Suppressor macrophage treated with lipopolysaccharide for 4 hours (primary cell): ENCODE data around the gene UHMK1.
A peak's percentile ranks its signal among the peaks of the same experiment; 100 is the strongest.

ENCODE experiments used
- DNase-seq: peaks from one replicate; pipeline ENCODE4 v3.0.0-alpha.2; 2020

Gene UHMK1

GRCh38 chr1:162530307-162530987 is 32.8 kb downstream of the UHMK1 start:
- peak; percentile 59 for DNase-seq

- DNase-seq: no peak
Observed at GRCh38 chr1:162530988-162531319, 33.3 kb downstream of the UHMK1 start.

- DNase-seq: no peak
Observed at GRCh38 chr1:162535501-162535900, 37.9 kb downstream of the UHMK1 start.

- DNase-seq: no peak
Observed at GRCh38 chr1:162536511-162536910, 38.9 kb downstream of the UHMK1 start.

DNA sequence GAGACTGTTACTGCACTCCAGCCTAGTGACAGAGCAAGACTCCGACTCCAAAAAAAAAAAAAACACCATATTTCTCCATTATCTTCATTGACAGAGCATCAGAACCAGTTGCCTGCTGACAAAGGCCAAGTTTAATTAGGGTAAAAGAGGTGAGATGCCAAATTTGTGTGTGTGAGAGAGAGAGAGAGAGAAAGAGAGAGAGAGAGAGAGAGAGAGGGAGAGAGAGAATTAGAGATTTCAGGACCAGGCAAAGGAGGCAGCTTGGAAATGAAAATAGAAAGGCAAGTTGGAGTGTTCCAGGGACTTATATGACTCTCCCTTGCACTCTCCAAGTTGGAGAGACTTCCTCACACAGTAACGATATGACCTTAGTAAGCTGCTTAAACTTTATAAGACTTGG is 39.6 kb downstream of the UHMK1 start:
- DNase-seq: no peak

DNA sequence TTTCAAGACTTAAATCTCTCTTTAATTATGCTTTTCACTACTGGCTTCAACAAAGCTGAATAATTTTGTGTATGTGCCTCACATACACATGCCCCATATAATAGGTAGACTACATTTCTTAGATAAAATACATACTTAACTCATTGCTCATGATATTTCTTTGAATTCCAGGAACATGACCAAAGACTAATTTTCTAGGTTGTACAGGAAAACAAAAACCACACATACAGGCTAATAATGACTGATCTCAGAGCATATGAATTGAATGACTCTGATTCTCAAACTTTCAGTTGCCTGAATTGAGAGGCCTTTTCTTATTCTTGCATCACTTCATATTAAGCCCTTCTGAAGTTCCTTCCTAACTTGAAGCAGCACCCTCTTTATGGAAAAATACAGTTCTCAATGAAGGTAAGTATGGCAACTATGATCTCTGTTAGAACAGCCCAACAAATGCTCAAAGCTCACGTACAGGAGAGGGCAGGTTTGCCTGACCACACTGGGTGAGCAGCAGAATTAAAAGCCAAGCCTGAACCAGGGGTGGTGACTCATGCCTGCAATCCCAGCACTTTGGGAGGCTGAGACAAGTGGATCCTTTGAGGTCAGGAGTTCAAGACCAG is 41.3 kb downstream of the UHMK1 start:
- no peak for DNase-seq

- DNase-seq: no peak
Observed at GRCh38 chr1:162541619-162542141, 44.1 kb downstream of the UHMK1 start.

- no peak for DNase-seq
Observed at GRCh38 chr1:162543228-162543627, 45.6 kb downstream of the UHMK1 start.

DNA sequence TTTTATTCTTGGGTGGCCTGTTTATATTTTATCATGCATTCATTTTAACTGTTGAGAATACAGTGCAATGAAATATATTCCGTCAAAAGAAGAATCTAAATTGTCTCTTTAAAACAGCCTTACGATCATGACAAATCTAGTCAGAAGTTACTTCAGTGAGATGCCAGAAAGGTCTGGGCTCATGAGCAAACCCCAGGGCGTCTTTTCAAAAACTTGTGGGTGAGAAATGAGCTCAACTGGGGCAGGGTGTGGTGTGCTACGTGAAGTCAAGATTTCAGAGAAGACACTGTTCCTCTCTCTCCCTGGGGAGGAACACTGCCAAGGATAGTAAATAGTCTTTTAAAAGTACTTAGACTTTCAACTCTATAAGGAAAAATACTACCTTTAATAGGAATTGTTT is 50.6 kb downstream of the UHMK1 start:
- no peak for DNase-seq

DNA sequence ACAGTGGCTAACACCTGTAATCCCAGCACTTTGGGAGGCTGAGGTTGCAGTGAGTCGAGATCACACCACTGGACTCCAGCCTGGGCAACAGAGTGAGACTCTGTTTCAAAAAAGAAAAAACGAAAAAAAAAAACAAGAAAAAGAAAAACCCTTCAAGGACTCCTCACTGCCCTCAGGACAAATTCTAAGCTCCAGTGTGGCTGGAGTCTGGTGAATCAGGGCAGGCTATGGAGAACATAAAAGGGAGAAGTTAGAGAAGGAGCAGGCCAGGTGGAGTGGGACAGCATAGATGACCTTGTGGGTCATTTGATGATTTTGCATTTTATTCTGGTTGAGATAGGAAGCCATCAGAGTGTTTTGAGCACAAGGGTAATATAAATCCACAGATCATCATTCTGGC is 51.4 kb downstream of the UHMK1 start:
- DNase-seq: no peak

DNA sequence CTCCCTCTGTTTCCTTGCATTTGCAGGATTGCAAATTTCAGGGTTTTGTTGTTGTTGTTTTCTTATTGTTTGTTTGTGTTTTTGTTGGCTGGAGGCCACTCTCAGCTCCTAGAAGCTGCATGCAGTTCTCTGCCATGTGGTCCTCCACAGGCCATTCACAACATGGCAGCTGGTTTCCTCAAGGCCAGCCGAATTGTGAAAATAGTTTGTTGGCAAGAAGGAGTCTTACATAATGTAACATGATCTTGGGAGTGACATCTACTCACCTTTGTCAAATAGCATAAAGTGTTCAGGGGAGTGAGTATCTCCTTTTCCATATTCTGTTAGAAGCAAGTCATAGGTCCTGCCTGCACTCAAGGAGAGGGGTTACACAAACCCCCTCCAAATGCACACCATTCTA is 53.3 kb downstream of the UHMK1 start:
- DNase-seq: no peak

DNA sequence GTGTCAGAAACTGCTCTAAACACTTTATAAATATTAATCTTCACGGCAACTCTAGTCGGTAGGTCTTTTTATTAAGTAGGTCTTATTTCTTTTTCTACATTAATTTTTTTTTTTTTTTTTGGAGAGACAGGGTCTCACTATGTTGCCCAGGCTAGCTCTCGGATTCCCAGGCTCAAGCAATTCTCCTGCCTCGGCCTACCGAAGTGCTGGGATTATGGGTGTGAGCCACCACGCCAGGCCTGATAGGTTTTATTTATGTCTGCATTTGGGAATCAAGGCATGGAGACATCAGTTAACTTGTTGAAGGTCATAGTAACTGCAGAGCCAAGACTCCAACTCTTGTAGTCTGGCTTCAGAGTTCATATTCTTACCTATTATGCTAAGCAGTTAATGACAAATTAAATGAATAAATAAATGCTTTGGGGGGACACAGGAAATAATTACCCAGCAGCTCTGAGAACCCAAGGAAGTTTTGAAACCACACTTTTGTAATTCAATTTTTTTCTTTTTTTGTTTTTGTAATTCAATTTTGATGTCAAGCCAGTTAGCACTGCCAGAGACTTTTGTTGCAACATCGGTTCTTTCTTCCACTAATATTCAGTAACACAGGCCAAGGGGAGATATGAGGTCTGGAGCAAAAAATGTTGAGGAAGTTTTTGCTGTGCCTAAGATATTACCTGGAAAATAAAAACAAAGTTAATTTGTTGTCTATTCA is 54.5 kb downstream of the UHMK1 start:
- DNase-seq: no peak

GRCh38 chr1:162552684-162553252 is 55.1 kb downstream of the UHMK1 start:
- no peak for DNase-seq

- DNase-seq: peak; percentile 4
Observed at GRCh38 chr1:162554258-162554657, 56.6 kb downstream of the UHMK1 start.

DNA sequence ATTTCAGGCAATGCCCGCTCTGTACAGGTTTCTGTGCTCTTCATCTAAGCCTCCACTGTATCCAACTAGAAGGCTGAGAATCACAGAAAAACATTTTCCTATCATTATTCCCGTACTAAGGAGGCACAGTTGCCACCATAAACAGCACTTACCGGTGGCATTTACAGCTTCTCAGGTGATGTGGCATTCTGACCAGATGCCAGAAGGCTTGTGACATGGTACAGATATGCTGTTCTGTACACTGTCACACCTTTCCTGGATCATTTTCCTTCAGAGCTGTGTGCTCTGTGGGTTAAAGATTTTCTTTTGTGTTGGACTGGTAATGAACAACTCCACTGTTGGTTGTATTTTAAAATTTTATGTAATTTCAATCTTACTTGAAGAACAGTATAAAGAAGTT is 59.9 kb downstream of the UHMK1 start:
- no peak for DNase-seq

DNA sequence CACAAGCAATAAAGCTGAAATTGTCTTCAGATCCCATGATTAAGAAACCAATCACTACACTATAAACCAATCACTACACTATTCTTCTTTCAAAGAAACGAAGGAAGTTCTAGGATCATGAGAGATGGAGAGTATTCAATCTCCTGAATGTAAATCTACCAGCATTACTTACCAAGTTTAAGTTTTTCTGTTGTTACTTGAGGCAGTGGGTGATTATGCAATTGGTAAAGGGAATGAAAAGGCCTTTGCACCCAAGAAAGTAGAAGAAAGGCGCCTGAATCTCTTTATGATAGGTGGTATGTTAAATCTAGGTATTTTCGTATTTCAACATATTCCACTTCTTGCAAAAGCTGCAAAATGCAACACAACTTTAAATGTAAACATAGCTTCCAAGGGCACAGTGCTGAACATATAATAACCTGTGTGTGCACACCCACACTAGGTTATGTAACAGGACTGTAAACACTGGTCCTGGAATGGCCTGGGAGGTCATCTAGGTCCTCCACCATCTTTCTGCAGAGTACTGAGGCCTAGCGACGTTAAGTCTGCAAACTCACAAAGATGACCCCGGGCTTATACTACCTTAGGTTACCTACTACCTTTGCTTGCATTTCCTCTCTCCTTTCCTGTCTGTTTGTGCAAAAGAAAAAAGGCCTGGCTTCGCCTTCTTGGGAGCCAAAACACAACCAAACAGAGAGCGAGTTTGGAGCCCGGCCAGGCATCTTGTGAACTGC is 62.9 kb downstream of the UHMK1 start:
- DNase-seq: no peak

DNA sequence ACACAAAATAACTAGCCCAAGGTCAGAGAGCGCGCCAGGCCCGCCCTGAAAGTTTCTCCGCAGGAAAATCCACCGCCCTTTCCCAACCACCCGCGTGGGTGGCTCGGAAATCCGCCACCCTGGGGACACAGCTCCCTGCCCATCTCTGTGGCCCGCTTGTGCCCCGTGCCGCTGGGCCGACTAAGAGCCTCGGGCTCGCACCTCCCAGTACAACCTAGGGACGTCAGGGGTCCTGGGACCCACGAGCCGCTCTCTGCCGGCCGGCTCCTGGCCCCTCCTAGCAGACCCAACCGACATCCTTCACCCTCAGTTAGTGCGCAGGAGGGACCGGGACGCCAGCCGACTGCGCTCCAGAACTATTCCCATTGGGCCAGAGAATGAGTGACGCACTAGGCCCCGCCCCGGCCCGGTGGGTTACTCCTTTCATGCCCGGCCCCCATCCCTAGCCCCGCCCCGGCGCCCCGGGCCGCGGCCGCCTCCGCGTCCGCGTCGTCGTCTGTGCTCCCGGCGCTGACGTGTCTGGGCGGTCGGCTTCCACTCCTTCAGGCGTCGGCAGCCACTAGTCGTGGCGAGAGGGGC is 63.5 kb downstream of the UHMK1 start:
- DNase-seq: peak; percentile 99

GRCh38 chr1:162561616-162562469 is 64.2 kb downstream of the UHMK1 start, which contains the start of gene UAP1:
Gene UAP1 (plus strand): TSS chr1:162561722. CDS start chr1:162566069, 4,347 bp downstream.
- DNase-seq: peak; percentile 1

DNA sequence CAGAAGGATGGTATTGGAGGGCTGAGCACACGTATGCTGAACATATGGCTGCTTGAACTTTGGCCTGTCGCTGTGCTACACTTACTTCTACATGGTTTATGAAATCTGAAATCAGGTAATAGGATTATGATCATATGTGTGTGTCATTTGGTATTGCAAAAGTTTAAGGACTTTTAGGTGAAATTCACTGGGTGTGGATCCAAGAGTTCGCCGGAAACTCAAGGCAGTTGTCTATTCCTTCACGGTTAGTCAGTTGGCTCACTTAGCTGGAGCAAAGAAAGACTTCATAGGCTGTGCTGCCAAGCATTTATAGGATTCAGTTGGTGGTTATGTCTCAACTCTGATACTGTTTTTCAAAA is 64.8 kb downstream of the UHMK1 start:
- peak; percentile 8 for DNase-seq

DNA sequence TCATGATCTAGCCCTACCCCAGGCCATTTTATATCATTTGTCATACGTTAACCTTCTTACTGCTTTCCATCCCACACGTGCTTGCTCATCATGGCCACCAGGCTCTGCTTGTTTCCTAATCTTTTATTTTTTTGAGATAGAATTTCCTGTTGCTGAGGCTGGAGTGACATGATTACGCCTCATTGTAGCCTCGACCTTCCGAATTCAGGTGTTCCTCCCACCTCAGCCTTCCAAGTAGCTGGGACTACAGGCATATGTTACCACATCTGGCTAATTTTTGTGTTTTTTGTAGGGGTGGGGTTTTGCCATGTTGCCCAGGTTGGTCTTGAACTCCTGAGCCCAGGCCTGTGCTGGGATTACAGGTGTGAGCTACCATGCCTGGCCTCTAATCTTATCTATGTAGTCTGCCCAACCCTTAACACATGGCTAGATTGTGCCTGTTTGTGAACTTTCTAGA is 67.2 kb downstream of the UHMK1 start:
- DNase-seq: peak; percentile 15

GRCh38 chr1:162565460-162565859 is 67.8 kb downstream of the UHMK1 start:
- no peak for DNase-seq

DNA sequence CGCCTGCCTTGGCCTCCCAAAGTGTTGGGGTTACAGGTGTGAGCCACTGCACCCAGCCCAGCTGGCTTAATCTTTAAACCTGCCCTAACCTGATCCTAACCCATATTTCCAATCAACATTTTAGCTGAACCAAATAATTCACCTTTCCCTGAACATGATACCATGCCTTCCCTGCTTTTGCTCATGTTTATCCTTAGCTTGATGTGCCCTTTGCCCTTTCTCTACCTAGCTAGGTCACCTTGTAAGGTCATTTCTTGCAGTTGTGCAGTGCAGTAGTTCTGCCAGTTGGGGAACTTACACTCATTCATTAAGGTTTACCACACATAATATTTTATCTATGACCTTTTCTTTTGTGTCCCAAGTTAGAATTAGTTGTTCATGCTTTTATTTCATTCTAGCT is 69.3 kb downstream of the UHMK1 start:
- no peak for DNase-seq
